ENCODE measurements around the gene MASP2. TPM values are rescaled to one million over a fixed set of nuclear protein-coding genes. Genes with fewer than 3 reads are reported as not detected.

MASP2 gene
- total RNA-seq, 1 donor = not detected

GRCh38 chr1:10987840-10988417, 59.1 kb downstream of the MASP2 start:
- Histone ChIP-seq H2AFZ (ENCODE audit: low read length) (no peak overlapping the region), H3K9me3 (ENCODE audit: low read depth, low read length) (no peaks in the 10 kb centered on the region), H4K20me1 (ENCODE audit: insufficient read depth, low read length) (no peaks in the 10 kb centered on the region), H3K27ac (ENCODE audit: low read depth, low read length) (no peak overlapping the region), H3K36me3 (ENCODE audit: insufficient read depth, low read length) (no peaks in the 10 kb centered on the region), H3K79me2 (ENCODE audit: insufficient read depth, low read length) (no peaks in the 10 kb centered on the region), H3K4me3 (ENCODE audit: insufficient read depth, low read length) (no peak overlapping the region), H3K27me3 (ENCODE audit: insufficient read depth, low read length) (peaks cover 9% of the 10 kb centered on the region), H3K4me2 (ENCODE audit: insufficient read depth, low read length) (no peak overlapping the region), H3K4me1 (ENCODE audit: insufficient read depth, low read length) (no peaks in the 10 kb centered on the region)
- TF ChIP-seq CTCF (IDR thresholded peaks at IDR 0.05; ENCODE audit: extremely low read depth, low read depth, low read length) = no peak
- DNase-seq (ENCODE audit: insufficient read length, low spot score, missing footprints) = peak; percentile 42

GRCh38 chr1:10986525-10986890, 60.5 kb downstream of the MASP2 start:
- Histone ChIP-seq H3K4me2 (ENCODE audit: insufficient read depth, low read length) (no peak overlapping the region), H3K27ac (ENCODE audit: low read depth, low read length) (no peak overlapping the region), H3K4me3 (ENCODE audit: insufficient read depth, low read length) (no peak overlapping the region), H3K36me3 (ENCODE audit: insufficient read depth, low read length) (no peaks in the 10 kb centered on the region), H2AFZ (ENCODE audit: low read length) (no peak overlapping the region), H3K4me1 (ENCODE audit: insufficient read depth, low read length) (no peaks in the 10 kb centered on the region), H3K27me3 (ENCODE audit: insufficient read depth, low read length) (peaks cover 8% of the 10 kb centered on the region), H4K20me1 (ENCODE audit: insufficient read depth, low read length) (no peaks in the 10 kb centered on the region), H3K9me3 (ENCODE audit: low read depth, low read length) (no peaks in the 10 kb centered on the region), H3K79me2 (ENCODE audit: insufficient read depth, low read length) (no peaks in the 10 kb centered on the region)
- no peak for DNase-seq (ENCODE audit: insufficient read length, low spot score, missing footprints)
- TF ChIP-seq CTCF (IDR thresholded peaks at IDR 0.05; ENCODE audit: extremely low read depth, low read depth, low read length) = no peak

GRCh38 chr1:10980841-10981727, 66.0 kb downstream of the MASP2 start:
- Histone ChIP-seq H4K20me1 (ENCODE audit: insufficient read depth, low read length) (no peaks in the 10 kb centered on the region), H3K79me2 (ENCODE audit: insufficient read depth, low read length) (no peaks in the 10 kb centered on the region), H3K4me2 (ENCODE audit: insufficient read depth, low read length) (peak overlapping the region; percentile 77), H3K9me3 (ENCODE audit: low read depth, low read length) (no peaks in the 10 kb centered on the region), H2AFZ (ENCODE audit: low read length) (peak overlapping the region; percentile 65), H3K27me3 (ENCODE audit: insufficient read depth, low read length) (peaks cover 7% of the 10 kb centered on the region), H3K4me1 (ENCODE audit: insufficient read depth, low read length) (peaks cover 20% of the 10 kb centered on the region), H3K36me3 (ENCODE audit: insufficient read depth, low read length) (no peaks in the 10 kb centered on the region), H3K4me3 (ENCODE audit: insufficient read depth, low read length) (peak overlapping the region; percentile 58), H3K27ac (ENCODE audit: low read depth, low read length) (no peak overlapping the region)
- peak; percentile 70 for DNase-seq (ENCODE audit: insufficient read length, low spot score, missing footprints)
- no peak for TF ChIP-seq CTCF (IDR thresholded peaks at IDR 0.05; ENCODE audit: extremely low read depth, low read depth, low read length)

GRCh38 chr1:10980094-10980577, 66.9 kb downstream of the MASP2 start:
- peak; percentile 97 for DNase-seq (ENCODE audit: insufficient read length, low spot score, missing footprints)

More at GRCh38 chr1:10980094-10980577, 66.9 kb downstream of the MASP2 start:
- H3K4me2 ChIP-seq (ENCODE audit: insufficient read depth, low read length) = peak overlapping the region; percentile 77
- peak overlapping the region; percentile 58 for H3K4me3 ChIP-seq (ENCODE audit: insufficient read depth, low read length)
- TF ChIP-seq CTCF (IDR thresholded peaks at IDR 0.05; ENCODE audit: extremely low read depth, low read depth, low read length) = peak; percentile 57
- no peaks in the 10 kb centered on the region for H3K36me3 ChIP-seq (ENCODE audit: insufficient read depth, low read length)
- no peaks in the 10 kb centered on the region for H4K20me1 ChIP-seq (ENCODE audit: insufficient read depth, low read length)
- no peaks in the 10 kb centered on the region for H3K9me3 ChIP-seq (ENCODE audit: low read depth, low read length)
- H3K27me3 ChIP-seq (ENCODE audit: insufficient read depth, low read length) = peaks cover 7% of the 10 kb centered on the region
- no peaks in the 10 kb centered on the region for H3K79me2 ChIP-seq (ENCODE audit: insufficient read depth, low read length)
- peak overlapping the region; percentile 19 for H3K27ac ChIP-seq (ENCODE audit: low read depth, low read length)
- peak overlapping the region; percentile 65 for H2AFZ ChIP-seq (ENCODE audit: low read length)
- peaks cover 27% of the 10 kb centered on the region for H3K4me1 ChIP-seq (ENCODE audit: insufficient read depth, low read length)

Data from osteoblast (primary cell).